GM18951 (cell line): Measurements from ENCODE around the gene IPO4.
"Not testable (repeated sequence)": the region's sequence is repeated elsewhere in the genome, so short reads cannot be mapped to it uniquely, and the experiment has no call there.

Experiments
- POLR2A ChIP-seq: IDR thresholded peaks from 4 replicates; pipeline ENCODE4 v1.6.1; 2011; ENCODE audit warnings: mild to moderate bottlenecking; ENCODE audit not compliant: insufficient read length, insufficient read depth; ENCODE audit errors: extremely low read depth
- in situ Hi-C: fragments of 300-500 bp; cut with MboI; formaldehyde crosslinking; loops from one replicate; pipeline ENCODE4 v1.12.0; 2022; ENCODE audit warnings: low sequenced_read_pairs, mixed read lengths, inconsistent platforms; ENCODE audit not compliant: unreplicated experiment

IPO4 gene

DNA sequence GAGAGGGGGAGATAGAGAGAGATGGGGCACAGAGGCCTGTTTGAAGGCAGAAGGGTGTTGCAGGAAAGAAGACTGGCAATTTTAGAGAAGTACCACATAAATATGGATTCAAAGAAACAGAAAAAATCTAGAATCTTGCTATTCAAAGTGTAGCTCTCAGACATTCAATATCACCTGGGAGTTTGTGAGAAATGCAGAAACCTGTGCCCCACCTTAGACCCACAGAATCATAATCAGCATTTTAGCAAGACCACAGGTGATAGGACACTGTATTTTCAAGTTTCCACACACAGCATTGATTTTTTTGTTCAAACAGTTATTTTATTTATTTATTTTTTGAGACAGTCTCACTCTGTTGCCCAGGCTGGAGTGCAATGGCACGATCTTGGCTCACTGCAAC is 40.3 kb upstream of the IPO4 start:
- no peak for TF ChIP-seq POLR2A
- in situ Hi-C loops: no loop called here

DNA sequence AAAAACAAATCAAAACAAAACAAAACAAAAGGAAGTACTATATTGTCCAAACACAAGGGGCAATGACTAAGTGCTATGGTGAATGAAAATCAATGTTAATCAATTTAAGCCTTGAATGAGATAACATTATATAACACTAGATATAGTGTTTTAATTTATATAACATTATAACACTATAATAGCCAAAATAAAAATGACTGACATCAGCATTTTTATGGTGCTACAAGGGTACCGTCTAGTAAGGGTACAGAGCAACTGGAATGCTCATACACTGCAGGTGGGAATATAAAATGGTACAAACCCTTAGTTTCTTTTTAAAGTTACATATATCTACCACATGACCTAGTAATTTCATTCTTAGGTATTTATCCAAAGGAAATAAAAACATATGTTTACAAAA is 37.9 kb upstream of the IPO4 start:
- in situ Hi-C loops: no loop called here
- no peak for TF ChIP-seq POLR2A

DNA sequence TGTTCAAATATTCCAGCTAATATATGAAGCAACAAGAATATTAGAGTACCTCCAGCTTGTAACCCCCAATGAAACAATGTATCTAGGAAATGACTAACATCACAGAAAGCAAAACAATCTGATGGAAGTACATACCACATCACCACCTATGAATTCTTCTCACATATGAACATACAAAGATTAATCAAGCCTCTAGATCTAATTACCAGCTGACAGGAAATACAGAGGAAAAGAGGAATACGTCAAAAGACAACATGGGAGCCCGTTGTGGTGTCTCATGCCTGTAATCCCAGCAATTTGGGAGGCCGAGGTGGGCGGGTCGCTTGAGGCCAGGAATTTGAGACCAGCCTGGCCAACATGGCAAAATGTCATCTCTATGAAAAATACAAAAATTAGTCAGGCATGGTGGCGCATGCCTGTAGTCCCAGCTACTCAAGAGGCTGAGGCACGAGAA is 36.0 kb upstream of the IPO4 start:
- TF ChIP-seq POLR2A: no peak
- in situ Hi-C loops: no loop called here

DNA sequence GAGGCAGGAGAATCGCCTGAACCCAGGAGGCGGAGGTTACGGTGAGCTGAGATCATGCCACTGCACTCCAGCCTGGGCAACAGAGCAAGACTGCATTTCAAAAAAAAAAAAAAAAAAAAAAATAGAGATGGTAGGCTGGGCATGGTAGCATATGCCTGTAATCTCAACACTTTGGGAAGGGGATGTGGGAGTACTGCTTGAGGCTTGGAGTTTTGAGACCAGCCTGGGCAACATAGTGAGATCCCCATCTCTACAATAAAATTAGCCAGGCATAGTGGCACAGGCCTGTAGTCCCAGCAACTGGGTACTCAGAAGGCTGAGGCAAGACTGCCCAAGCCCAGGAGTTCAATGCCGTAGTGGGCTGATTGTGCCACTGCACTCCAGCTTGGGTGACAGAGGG is 34.4 kb upstream of the IPO4 start:
- in situ Hi-C loops: not testable (repeated sequence)

DNA sequence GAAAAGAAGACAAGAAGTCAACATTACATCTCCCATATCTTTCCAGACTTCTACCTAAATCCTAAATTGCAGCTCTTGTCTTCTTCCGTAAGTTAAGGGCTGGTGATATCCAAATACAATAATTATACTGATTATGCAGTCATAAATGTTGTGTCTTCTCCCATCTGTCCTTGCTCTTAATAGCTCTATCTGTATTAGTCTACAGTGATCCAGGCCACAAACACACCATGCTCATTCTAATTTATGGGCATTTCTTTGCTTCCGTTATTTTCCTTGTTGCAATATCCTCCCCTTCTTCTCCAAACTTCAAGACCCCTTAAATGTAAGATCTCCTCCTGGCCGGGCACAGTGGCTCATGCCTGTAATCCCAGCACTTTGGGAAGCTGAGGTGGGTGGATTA is 30.9 kb upstream of the IPO4 start:
- no peak for TF ChIP-seq POLR2A
- in situ Hi-C loops: no loop called here

DNA sequence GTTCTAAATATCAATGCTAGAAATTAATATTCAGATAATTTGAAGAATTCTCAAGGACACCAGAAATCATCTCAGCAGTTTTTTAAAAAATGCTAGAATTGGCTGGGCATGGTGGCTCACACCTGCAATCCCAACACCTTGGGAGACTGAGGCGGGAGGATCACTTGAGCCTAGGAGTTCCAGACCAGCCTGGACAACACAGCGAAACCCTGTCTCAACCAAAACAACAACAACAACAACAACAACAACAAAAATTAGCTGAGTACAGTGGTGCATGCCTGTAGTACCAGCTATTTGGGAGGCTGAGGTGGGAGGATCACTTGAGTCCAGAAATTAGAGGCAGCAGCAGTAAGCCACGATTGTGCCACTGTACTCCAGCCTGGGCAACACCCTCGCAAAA is 30.5 kb upstream of the IPO4 start:
- no peak for TF ChIP-seq POLR2A
- in situ Hi-C loops: no loop called here

DNA sequence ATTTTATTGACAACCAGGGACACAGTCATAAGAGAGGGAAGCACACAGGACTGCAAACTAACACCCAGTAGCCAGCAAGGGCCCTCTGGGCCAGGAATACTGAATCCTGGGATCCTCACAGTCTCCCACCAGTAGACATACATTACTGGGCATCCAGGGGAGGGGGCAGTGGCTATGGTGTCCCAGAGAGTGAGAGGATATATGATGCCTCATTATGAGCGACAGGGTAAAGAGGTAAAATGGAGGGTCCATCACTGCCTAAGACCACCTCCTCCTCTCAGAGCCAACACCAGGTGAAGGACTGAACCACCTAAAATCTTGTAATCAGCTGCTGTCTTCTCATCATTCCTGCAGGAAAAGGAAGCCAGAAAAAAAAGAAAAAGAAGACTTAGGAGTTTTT is 28.3 kb upstream of the IPO4 start:
- in situ Hi-C loops: not testable (repeated sequence)

DNA sequence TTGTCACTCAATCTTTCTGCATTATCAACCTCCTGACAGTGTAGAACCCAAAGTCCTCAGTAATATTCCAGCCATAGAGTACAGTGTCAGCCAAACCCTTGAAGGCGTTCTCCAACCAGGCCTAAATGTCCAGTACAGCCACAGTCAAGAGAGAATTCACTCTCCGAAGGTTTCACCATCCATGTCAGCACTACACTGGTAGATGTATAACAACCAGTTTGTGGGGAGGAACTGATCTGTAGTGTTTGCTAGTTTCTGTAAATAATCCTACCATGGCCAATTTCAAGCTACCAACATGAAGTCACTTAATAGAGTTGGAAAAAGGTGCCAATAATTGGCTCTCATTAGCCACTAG is 27.7 kb upstream of the IPO4 start:
- TF ChIP-seq POLR2A: no peak
- in situ Hi-C loops: no loop called here

DNA sequence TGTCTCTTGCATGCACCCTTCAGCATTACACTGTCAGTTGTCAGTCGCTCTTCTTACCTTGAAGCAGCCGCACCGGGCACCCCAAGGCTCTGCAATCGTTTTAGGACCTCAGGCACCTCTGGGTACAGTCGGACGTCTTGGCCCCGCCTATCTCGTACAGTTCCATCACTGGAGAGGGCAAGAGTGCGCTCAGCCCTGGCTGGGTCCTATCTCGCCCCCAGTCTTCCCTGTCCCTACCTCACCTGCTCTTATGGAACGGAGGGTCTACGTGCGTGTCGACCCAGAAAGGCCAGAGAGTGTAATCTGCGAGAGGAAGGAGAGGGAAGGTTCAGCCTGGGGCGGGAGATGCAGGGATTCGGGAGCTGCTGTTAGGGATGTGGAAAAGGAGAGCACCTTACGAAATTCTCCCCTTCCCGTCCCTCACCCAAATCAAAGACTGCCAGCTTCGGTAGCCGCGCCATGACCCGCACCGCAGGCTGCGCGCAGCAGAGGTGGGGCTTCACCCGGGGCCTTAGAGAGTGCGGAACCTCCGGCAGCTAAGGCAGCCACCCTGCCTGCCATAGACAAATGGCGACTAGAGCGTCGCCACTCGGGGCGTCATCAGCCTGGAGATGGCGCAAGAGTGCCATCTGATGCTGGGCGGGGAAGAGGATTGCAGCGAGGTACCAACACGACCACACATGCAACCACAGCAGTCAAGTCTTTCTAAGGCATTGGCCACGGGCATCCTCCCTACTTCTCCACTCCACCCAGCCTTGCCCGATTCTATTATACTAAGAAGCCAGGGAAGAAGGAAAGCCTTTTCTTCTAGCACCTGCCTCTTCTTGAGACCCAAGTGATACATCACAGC is 27.1 kb upstream of the IPO4 start, which contains the start of gene MDP1:
TSS of gene MDP1 (minus strand) at position 572 of the 850 bp plus-strand sequence. CDS start at position 461, 111 bp downstream.
- in situ Hi-C loops: no loop called here

DNA sequence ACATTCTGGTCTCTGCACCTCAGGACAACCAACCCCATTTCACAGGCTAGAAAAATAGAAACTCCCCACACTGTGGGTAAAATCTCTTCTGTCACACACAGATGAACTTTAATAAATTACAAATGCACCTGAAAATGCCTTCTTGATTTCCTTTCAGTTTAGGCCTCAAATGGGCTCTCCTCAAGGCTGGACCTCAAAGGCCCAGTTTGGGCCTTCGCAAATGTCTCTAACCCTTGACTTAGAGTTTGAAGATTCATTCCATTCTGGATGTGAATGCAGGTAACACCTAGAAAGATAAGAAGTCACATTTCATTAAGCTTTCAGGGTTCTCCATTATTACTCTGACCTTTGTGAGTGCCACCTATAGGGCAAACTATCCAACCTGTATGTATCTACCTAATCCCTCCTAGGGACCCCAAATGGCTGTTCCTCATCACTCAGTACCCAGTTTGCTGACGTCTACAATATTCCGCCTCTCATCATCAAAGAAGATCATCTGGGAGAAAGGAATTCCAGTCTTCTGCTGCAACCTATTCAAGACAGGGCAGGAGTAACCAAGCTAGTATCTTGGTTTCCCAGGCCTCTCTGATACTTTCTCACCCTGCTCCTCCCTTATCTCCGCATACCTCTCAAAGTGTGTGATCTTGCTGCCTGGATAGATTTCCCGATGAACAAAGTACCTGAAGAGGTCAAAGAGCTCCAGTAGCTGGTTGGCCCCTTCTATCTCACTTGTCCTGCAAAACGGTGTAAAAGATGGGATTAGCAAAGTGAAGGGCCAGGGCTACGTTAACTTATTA is 25.4 kb upstream of the IPO4 start:
- no peak for TF ChIP-seq POLR2A
- in situ Hi-C loops: no loop called here

More for the DNA sequence above, 27.1 kb upstream of the IPO4 start, which contains the start of gene MDP1:
- TF ChIP-seq POLR2A: peak; percentile 85

DNA sequence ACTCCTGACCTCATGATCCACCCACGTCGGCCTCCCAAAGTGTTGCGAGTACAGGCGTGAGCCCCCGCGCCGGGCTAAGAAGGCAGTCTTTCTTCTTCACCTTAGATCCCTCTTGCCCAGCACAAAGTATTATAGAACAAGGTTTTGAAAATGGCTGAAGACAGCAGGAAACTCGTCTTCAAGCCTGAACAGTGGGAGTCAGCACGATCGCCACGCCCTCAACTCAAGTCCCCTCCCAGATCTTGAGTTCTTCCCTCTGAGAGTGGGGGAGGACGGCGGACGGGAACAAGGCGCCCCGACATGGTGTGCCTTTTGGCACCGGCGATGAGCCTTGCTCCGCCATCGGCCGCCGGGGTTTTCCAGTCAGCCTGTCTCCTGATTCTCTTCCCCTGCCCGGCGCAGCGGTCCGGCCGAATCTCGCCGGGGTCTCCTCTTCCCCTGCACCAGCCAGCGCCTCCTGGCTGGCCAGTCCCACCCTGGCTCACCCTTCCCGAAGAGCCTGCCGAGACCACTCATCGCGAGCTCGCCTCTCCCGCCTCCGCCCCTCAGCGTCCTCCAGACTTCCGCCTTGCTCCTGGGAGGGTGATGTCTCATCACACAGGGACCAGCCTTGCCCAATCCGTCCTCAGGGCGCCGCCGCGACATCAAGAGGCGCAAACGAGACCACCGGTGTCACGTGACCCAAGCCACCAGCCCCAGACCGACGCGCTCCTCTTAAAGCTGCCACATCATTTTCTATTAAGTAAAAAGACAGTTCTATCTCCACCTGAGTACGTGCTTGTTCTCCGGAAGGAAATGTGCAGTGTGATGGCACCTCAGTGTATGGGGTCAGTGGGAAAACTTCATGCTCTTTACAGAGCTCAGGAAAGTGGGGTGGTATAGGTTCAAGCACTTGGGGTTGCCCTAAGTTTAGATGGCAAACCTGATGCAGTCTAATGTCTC is 24.6 kb upstream of the IPO4 start, which contains the start of gene CHMP4A:
TSS of gene CHMP4A (minus strand) at position 565 of the 942 bp plus-strand sequence. CDS start at position 516, 49 bp downstream.
- in situ Hi-C loops: no loop called here

DNA sequence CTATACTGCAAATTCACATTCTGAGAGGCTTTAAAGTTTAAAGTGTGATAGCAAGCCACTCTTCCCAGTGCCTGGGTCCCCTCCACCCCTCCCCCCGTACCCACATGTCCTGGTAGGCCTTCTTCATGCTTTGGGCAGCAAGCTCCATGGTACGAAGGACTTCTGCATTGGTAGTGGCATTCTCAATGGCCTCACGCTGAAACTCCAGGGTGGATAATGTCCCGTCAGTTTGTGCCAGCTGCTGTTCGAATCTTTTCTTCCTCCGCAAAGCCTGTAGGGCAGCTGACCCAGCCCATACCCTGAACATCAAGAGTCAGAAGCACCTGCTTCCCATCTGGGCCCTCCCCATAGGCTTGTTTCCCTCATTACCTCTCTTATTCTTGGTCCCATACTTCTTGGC is 22.7 kb upstream of the IPO4 start:
- no peak for TF ChIP-seq POLR2A
- in situ Hi-C loops: no loop called here

More for the DNA sequence above, 24.6 kb upstream of the IPO4 start, which contains the start of gene CHMP4A:
- peak; percentile 92 for TF ChIP-seq POLR2A

DNA sequence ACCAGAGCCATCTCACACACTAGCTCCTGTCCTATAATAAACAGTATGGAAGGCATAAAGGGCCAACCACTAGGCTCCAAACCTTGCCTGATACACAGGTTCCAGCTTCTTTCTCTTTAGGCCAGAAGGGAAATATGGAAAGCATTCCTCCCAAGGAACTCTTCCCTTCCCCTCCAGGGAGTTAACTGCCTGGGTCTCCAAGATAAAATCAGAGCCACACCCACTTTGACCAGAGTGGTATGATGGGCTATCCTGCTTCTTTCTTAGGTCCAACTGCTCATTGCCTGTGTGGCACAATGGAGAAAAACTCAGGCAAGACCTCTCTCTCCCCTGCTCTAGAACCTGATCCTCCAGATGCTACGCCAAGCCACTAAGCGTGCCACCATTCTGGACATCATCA is 19.0 kb upstream of the IPO4 start:
- in situ Hi-C loops: no loop called here
- no peak for TF ChIP-seq POLR2A
